ENCODE measurements around the gene KNDC1. TPM values are rescaled to one million over a fixed set of nuclear protein-coding genes. Genes with fewer than 3 reads are reported as not detected.
A peak's percentile ranks its signal among the peaks of the same experiment; 100 is the strongest.

The KNDC1 gene
- total RNA-seq, 1 experiment from 2014 or later: 15.7 TPM

- no peak overlapping the region for H4K8ac ChIP-seq (replicated peaks; ENCODE audit: insufficient read length, low read depth, low read length)
- no peaks in the 10 kb centered on the region for H3K79me1 ChIP-seq (ENCODE audit: insufficient read depth, low read depth, low read length, poor library complexity, severe bottlenecking)
- H3K56ac ChIP-seq (ENCODE audit: insufficient read length, low read depth, low read length): no peak overlapping the region
- no peak overlapping the region for H2BK12ac ChIP-seq (ENCODE audit: insufficient read length, low read depth, low read length)
- H3K9ac ChIP-seq (ENCODE audit: extremely low read depth, insufficient read length, low read length): no peak overlapping the region
- Mint-ChIP-seq H3K27ac (peak overlapping the region in 2 of 3 experiments; percentile 9 to 33; a peak in 1 of 7 replicates), H3K4me1 (peaks cover 0 to 2% of the 10 kb centered on the region in 2 experiments; a peak in 1 of 4 replicates), H3K27me3 (ENCODE audit: low read depth) (peaks cover 14% of the 10 kb centered on the region), H3K9me3 (peaks cover 15 to 16% of the 10 kb centered on the region in 2 experiments), H3K4me3 (no peak overlapping the region), H3K36me3 (ENCODE audit: insufficient read depth in 1 of 3, low read depth in 3 of 3) (no peaks in the 10 kb centered on the region; a peak in 2 of 7 replicates)
- H4K5ac ChIP-seq (ENCODE audit: insufficient read length, low read depth, low read length): no peak overlapping the region
- no peak for DNase-seq
- no peaks in the 10 kb centered on the region for H3K27me3 ChIP-seq (ENCODE audit: insufficient read depth, low read length)
- H2BK15ac ChIP-seq (ENCODE audit: low read depth, low read length): no peak overlapping the region
- H4K20me1 ChIP-seq (ENCODE audit: control insufficient read depth, insufficient read depth, insufficient read length): no peaks in the 10 kb centered on the region
- no peak overlapping the region for H2BK5ac ChIP-seq (ENCODE audit: insufficient read length, low read length)
- H2BK120ac ChIP-seq (ENCODE audit: low read depth, low read length, poor library complexity, severe bottlenecking): no peak overlapping the region
- no peaks in the 10 kb centered on the region for H3K23me2 ChIP-seq (ENCODE audit: insufficient read length, low read depth, low read length, poor library complexity, severe bottlenecking)
- no peaks in the 10 kb centered on the region for H3K4me1 ChIP-seq (ENCODE audit: insufficient read depth, low read length)
- no peak overlapping the region for H3K4me2 ChIP-seq (ENCODE audit: insufficient read depth, insufficient read length, low read length)
- H3K18ac ChIP-seq (ENCODE audit: insufficient read length, low read depth, low read length): no peak overlapping the region
- TF ChIP-seq CTCF (conservative IDR thresholded peaks at IDR 0.05): no peak
- no peak overlapping the region for H2AFZ ChIP-seq (ENCODE audit: low read length)
- H2BK20ac ChIP-seq (ENCODE audit: low read depth, low read length, poor library complexity, severe bottlenecking): no peak overlapping the region
- no peak overlapping the region for H4K91ac ChIP-seq (ENCODE audit: insufficient read length, low read depth, low read length)
- no peak overlapping the region for H3K23ac ChIP-seq (ENCODE audit: insufficient read length, low read depth, low read length)
- WGBS (ENCODE audit: extremely low coverage, insufficient read length, low lambda C conversion rate): no CpG with 5 or more reads among the region's 33 CpGs
- no peak overlapping the region for H3K14ac ChIP-seq (ENCODE audit: insufficient read depth, low read length)
- no peak overlapping the region for H3K27ac ChIP-seq (ENCODE audit: insufficient read length, low read depth, low read length)
- H2AK5ac ChIP-seq (ENCODE audit: insufficient read length, low read length): no peak overlapping the region
- no peak overlapping the region for H3T11ph ChIP-seq (ENCODE audit: low read length)
- H3K79me2 ChIP-seq (ENCODE audit: insufficient read depth, low read length): no peaks in the 10 kb centered on the region
- no peaks in the 10 kb centered on the region for H3K9me3 ChIP-seq (ENCODE audit: control insufficient read depth, low read depth, low read length)
- H3K4ac ChIP-seq (ENCODE audit: low read depth, low read length): no peak overlapping the region
Measured at GRCh38 chr10:133122171-133122935, 37.7 kb upstream of the KNDC1 start.

All from H9 (cell line).